Dendritic cell treated with granulocyte-macrophage colony-stimulating factor and Interleukin-4, amounts not matched to agents 40 ng/mL and 50 ng/mL, for 4 days (primary cell): ENCODE data around the gene GGA2.
A peak's percentile ranks its signal among the peaks of the same experiment; 100 is the strongest.
"Not testable (repeated sequence)": the region's sequence is repeated elsewhere in the genome, so short reads cannot be mapped to it uniquely, and the experiment has no call there.

ENCODE experiments used
- H3K27ac Mint-ChIP-seq: one replicate; pipeline ENCODE4 v1.8.0; 2022; ENCODE audit warnings: mild to moderate bottlenecking, mixed read lengths
- H3K27me3 Mint-ChIP-seq: one replicate; pipeline ENCODE4 v1.8.0; 2022; ENCODE audit warnings: mild to moderate bottlenecking, mixed read lengths
- H3K36me3 Mint-ChIP-seq: one replicate; pipeline ENCODE4 v1.8.0; 2022; ENCODE audit warnings: low read depth, mixed read lengths
- H3K4me1 Mint-ChIP-seq: one replicate; pipeline ENCODE4 v1.8.0; 2022; ENCODE audit warnings: low read depth, mixed read lengths
- H3K4me3 Mint-ChIP-seq: one replicate; pipeline ENCODE4 v1.8.0; 2022; ENCODE audit warnings: mild to moderate bottlenecking, moderate library complexity, mixed read lengths
- H3K9me3 Mint-ChIP-seq: one replicate; pipeline ENCODE4 v1.8.0; 2022; ENCODE audit warnings: mixed read lengths
- intact Hi-C: fragments of 100-400 bp; cut with micrococcal nuclease; formaldehyde crosslinking; loops from one replicate; pipeline ENCODE4 v1.15.0; 2022

GGA2 gene

DNA sequence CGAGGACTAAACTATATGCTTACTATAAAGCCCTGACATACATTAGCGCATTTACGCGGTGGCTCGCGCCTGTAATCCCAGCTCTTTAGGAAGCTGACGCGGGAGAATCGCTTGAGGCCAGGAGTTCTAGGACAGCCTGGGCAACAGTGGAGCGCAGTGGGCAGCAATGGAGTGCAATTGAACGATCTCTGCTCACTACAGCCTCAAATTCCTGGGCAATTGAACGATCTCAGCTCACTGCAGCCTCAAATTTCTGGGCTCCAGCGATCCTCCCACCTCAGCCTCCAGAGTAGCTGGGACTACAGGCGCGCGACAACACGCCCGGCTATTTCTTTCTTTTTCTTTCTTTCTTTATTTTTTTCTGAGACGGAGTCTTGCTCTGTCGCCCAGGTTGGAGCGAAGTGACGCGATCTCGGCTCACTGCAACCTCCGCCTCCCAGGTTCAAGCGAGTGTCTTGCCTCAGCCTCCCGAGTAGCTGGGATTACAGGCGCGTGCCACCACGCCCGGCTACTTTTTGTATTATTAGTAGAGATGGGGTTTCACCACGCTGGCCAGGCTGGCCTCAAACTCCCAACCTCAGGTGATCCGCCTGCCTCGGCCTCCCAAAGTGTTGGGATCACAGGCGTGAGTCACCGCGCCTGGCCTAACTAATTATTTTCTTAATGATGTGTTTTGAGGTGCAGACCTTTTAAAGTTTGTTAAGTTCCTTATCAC is 56.8 kb downstream of the GGA2 start:
- H3K4me3 Mint-ChIP-seq: peak overlapping the region; percentile 96
- peaks cover 38% of the 10 kb centered on the region for H3K4me1 Mint-ChIP-seq
- H3K27me3 Mint-ChIP-seq: no peaks in the 10 kb centered on the region
- no peaks in the 10 kb centered on the region for H3K9me3 Mint-ChIP-seq
- peaks cover 40% of the 10 kb centered on the region for H3K36me3 Mint-ChIP-seq
- intact Hi-C loops: loop anchor here (2.0 to 10.0 kb wide), 2 partner anchors 101 to 187 kb away; partner anchors contain the start of genes DCTN5, EARS2, PALB2 and UBFD1
- H3K27ac Mint-ChIP-seq: peak overlapping the region; percentile 89

DNA sequence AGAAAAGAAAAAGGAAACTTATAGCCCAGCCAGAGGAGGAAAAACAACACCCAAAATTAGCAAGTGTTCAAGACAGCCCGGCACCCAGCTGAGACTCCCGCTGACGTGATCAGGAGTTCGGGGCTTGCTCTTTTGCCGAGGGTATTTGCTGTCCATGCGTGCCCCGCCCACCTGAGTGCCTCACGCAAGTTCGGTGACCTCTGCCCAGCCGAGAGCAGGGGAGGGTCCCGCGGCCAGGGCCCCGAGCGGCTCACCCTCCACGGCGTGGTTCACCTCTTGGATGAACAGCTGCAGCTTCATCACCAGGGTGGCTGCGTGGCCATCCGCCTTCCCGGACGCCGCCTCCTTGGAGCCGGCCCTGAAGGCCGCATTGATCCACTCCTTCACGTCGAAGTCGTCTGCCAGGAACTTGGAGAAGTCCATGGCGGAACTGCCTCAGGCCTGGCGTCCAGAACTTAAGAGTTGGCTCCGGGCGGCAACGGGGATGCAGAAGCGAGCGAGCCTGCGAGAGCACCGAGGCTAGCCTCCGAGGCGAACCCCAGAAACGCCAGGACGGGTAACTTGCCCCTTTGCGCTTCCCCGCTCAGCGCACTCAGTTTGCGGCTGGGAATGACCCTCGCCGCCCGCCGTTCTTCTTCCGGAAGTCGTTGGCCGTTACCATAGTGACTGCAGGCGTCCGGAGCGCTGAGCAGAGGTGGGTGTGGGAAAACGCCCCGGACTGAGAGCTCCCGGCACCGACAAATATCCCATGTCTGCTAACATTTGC is 57.5 kb downstream of the GGA2 start, which contains the start of gene COG7:
TSS of gene COG7 (minus strand) at position 618 of the 766 bp plus-strand sequence. CDS start at position 423, 195 bp downstream.
- Mint-ChIP-seq H3K36me3 (peaks cover 44% of the 10 kb centered on the region), H3K4me1 (peaks cover 40% of the 10 kb centered on the region), H3K27me3 (no peaks in the 10 kb centered on the region), H3K27ac (peak within 1 kb of the TSS; percentile 89), H3K9me3 (no peaks in the 10 kb centered on the region), H3K4me3 (peak within 1 kb of the TSS; percentile 96)
- intact Hi-C loops: loop anchor here (2.0 to 10.0 kb wide), 2 partner anchors 102 to 188 kb away; partner anchors contain the start of genes DCTN5, EARS2, PALB2 and UBFD1

DNA sequence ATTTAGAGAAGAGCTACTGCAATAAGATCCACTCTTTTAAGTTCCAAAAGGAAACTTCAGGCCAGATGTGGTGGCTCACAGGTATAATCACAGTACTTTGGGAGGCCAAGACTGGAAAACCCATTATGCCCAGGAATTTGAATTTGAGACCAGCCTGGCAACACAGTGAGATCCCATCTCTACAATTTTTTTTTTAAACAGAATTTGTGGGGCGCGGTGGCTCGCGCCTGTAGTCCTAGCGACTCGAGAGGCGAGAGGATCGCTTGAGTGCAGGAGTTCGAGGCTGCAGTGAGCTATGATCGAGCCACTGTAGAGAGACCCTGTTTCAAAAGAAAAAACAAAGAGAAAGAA is 58.1 kb downstream of the GGA2 start:
- Mint-ChIP-seq H3K27ac (peak overlapping the region; percentile 89), H3K4me3 (peak overlapping the region; percentile 96), H3K36me3 (peaks cover 44% of the 10 kb centered on the region), H3K4me1 (peaks cover 40% of the 10 kb centered on the region), H3K27me3 (no peaks in the 10 kb centered on the region), H3K9me3 (no peaks in the 10 kb centered on the region)
- intact Hi-C loops: loop anchor here (2.0 to 10.0 kb wide), 2 partner anchors 103 to 189 kb away; partner anchors contain the start of genes DCTN5, EARS2, PALB2 and UBFD1

DNA sequence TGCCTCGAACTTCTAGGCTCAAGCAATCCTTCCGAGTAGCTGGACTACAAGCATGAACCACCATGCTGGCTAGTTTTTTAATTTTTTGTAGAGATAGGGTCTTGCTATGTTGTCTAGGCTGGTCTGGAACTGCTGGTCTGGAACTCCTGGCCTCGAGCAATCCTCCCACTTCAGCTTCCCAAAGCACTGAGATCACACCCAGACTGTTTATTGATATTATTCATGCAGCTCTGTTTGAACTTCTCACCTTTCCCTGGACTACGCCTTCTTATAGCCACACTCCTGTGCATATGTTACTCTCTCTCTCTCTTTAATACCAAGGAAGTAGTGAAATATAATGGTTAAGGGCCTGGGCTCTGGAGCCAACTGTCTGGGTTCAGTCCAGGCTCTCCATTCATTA is 61.9 kb downstream of the GGA2 start:
- Mint-ChIP-seq H3K9me3 (no peaks in the 10 kb centered on the region), H3K27ac (no peak overlapping the region), H3K36me3 (peaks cover 59% of the 10 kb centered on the region), H3K4me3 (no peak overlapping the region), H3K27me3 (no peaks in the 10 kb centered on the region), H3K4me1 (peaks cover 29% of the 10 kb centered on the region)
- intact Hi-C loops: no loop called here

DNA sequence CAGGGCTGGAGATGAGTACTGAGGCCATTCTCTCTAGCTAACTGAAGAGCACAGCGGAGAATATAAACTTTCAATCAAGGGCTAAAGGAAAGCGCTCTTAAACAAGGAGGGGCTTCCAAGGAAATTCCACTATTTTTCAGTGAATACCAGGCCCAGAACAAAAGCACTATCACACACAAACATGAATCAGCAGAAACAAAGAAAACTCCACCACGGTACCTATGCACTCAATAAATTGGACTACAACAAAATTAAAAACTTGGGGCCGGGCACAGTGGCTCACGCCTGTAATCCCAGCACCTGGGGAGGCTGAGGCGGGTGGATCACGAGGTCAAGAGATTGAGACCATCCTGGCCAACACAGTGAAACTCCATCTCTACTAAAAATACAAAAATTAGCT is 72.8 kb downstream of the GGA2 start:
- H3K27ac Mint-ChIP-seq, H3K4me3 Mint-ChIP-seq, H3K9me3 Mint-ChIP-seq, H3K27me3 Mint-ChIP-seq, H3K4me1 Mint-ChIP-seq, intact Hi-C loops: not testable (repeated sequence)
- peaks cover 78% of the 10 kb centered on the region for H3K36me3 Mint-ChIP-seq

DNA sequence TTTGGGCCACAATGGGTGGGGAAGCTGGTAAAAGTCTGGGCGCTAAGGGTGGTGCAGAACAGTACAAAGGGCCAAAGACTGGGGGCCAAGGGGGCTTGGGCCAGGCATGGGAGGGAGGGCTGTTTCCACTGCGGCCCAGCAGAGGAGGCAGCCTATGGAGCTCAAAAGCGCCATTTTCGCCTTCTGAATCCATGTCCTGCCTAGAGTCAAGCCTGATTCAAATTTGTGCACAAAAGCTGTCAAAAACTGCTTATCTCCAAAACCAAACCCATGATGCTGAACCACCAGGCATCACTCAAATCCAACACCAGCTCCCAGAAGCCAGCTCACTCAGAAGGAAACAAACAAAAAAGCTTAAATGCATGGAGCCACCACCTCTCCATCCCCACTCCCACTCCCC is 73.3 kb downstream of the GGA2 start:
- intact Hi-C loops: no loop called here
- H3K36me3 Mint-ChIP-seq: peaks cover 77% of the 10 kb centered on the region
- peaks cover 9% of the 10 kb centered on the region for H3K4me1 Mint-ChIP-seq
- H3K9me3 Mint-ChIP-seq: no peaks in the 10 kb centered on the region
- H3K4me3 Mint-ChIP-seq: no peak overlapping the region
- no peaks in the 10 kb centered on the region for H3K27me3 Mint-ChIP-seq
- H3K27ac Mint-ChIP-seq: no peak overlapping the region

DNA sequence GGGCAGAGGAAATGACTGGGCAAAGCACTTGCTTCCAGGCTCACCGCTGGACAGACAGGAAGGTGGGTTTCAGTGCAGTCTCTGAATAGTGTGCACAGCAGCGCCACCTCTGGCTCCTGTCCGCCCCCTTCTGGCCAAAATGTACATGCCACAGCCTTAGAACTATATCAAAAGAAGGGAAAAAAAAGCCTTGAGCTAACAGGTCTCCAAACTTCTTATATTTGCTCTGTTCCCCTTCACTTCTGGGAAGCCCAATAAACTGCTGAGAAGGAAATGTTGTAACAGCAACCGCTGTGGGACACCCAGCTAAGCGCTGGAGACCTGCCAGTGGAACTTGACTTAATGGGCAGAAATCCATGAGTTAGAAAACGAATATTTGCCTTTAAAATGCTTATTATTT is 74.8 kb downstream of the GGA2 start:
- H3K27ac Mint-ChIP-seq: peak overlapping the region; percentile 32
- intact Hi-C loops: no loop called here
- H3K4me3 Mint-ChIP-seq: no peak overlapping the region
- no peaks in the 10 kb centered on the region for H3K9me3 Mint-ChIP-seq
- H3K36me3 Mint-ChIP-seq: peaks cover 74% of the 10 kb centered on the region
- peaks cover 9% of the 10 kb centered on the region for H3K4me1 Mint-ChIP-seq
- H3K27me3 Mint-ChIP-seq: no peaks in the 10 kb centered on the region

DNA sequence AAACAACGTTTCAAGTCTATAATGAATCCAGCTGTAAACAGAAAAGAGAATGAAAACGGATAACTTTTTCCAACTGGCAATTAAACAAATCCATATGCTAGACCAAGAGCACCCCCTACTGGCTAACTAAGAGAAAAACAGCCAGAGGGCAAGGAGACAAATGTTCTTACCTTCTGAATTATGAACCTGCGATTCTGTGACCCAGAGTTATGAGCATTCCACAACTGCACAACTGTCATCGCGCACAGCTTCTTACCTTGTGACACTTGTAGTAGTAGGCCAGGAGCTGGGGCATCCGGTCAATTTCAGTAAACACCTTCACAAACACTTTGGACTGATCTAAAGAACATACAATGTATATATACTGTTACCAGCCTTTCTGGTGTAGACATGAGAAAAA is 75.9 kb downstream of the GGA2 start:
- intact Hi-C loops: loop anchor here (1.0 to 5.0 kb wide), 2 partner anchors 252 to 537 kb away; partner anchors contain the start of gene SCNN1G
- Mint-ChIP-seq H3K27me3 (no peaks in the 10 kb centered on the region), H3K4me1 (peaks cover 9% of the 10 kb centered on the region), H3K4me3 (no peak overlapping the region), H3K9me3 (no peaks in the 10 kb centered on the region), H3K36me3 (peaks cover 74% of the 10 kb centered on the region), H3K27ac (no peak overlapping the region)

DNA sequence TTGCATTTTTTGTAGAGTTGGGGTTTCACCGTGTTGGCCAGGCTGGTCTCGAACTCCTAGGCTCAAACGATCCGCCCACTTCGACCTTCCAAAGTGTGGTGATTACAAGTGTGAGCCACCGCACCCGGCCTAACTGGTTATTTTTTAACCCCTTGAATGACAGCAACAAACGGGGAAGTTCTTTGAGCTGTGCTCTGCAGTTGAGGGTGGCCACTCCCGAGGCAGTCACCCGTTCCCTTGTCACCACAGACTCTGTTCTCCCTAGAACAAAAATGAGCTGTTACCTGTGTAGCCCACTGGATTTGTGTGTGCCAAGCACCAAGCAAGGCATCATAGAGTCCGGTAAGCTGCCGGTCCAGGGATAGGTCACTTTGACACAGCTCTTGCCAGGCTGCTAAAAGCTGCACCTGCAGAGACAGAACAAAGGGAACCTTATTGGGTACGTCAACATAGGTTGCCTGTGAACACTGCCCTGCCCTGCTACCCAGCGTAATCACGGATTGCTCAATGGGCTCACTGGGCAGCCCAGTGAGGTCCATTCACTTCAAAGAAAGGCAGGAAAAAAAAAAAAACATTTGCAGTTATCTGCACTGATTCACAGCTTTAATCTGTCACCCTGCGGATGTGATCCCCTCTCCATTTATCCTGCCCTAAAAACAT is 76.9 kb downstream of the GGA2 start:
- Mint-ChIP-seq H3K9me3 (no peaks in the 10 kb centered on the region), H3K36me3 (peaks cover 74% of the 10 kb centered on the region), H3K4me1 (peaks cover 9% of the 10 kb centered on the region), H3K27ac (no peak overlapping the region), H3K4me3 (no peak overlapping the region), H3K27me3 (no peaks in the 10 kb centered on the region)
- intact Hi-C loops: loop anchor here (5.0 kb wide), 1 partner anchor 536 kb away; no protein-coding TSS in a partner anchor

DNA sequence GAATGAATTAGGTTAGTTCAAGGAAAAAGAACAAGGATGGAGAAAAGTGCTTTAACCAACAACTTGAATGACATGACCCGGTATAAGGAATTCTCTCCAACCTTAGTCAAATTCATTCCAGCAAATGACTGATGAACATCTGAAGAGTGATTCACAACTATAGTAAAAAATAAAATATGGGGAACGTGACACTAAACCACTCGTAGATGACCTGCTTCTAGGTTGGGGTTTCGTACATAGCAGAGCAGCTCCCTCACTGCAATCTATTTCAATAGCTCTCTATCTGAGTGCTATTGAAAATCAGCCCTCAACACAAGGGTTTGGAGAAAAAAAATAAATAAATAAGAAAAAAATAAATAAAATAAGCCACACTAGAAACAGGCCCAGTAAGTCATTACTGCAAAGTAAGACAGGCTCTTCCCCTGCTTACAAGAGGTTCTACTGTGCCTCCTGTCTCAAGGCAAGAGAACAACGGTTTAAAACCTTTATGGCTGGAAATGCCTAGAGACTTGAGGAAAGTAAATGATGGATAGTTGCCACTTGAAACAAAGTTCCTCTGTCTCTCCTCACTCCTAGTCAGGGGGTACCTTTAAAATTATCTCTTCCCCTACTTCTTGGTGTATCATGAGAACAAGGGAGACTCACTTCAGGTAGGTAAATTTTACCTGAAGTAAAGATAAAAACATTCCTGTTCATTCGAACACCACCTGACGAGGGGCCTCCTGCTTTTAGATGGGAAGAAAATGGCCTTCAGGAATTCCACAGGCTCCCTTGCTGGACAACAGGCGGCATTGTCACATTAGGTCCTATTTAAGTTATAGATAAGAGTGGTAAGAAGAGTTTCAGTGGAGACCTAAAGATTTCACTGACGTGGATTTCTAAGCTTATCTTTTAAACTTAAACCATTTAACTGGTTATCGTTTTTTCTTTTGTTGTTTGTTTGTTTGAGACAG is 77.8 kb downstream of the GGA2 start:
- intact Hi-C loops: loop anchor here (5.0 kb wide), 1 partner anchor 535 kb away; no protein-coding TSS in a partner anchor
- Mint-ChIP-seq H3K27me3 (no peaks in the 10 kb centered on the region), H3K4me3 (no peak overlapping the region), H3K9me3 (no peaks in the 10 kb centered on the region), H3K4me1 (peaks cover 9% of the 10 kb centered on the region), H3K36me3 (peaks cover 72% of the 10 kb centered on the region), H3K27ac (no peak overlapping the region)

DNA sequence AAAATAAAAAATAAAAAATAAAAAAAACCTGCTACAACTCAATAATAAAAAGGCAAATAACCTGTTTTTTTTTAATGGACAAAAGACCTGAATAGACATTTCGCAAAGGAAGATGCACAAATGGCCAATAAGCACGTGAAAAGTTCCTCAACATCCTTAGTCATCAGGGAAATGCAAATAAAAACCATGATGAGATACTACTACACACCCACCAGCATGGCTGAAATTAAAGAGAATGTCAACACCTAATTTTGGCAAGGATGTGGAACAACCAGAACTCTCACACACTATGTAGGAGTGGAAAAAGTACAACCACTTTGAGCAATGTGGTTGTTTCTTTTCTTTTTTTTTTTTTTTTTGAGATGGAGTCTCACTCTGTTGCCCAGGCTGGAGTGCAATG is 81.9 kb downstream of the GGA2 start:
- Mint-ChIP-seq H3K27me3 (no peaks in the 10 kb centered on the region), H3K27ac (no peak overlapping the region), H3K4me3 (no peak overlapping the region), H3K9me3 (no peaks in the 10 kb centered on the region), H3K36me3 (peaks cover 90% of the 10 kb centered on the region), H3K4me1 (no peaks in the 10 kb centered on the region)
- intact Hi-C loops: no loop called here

DNA sequence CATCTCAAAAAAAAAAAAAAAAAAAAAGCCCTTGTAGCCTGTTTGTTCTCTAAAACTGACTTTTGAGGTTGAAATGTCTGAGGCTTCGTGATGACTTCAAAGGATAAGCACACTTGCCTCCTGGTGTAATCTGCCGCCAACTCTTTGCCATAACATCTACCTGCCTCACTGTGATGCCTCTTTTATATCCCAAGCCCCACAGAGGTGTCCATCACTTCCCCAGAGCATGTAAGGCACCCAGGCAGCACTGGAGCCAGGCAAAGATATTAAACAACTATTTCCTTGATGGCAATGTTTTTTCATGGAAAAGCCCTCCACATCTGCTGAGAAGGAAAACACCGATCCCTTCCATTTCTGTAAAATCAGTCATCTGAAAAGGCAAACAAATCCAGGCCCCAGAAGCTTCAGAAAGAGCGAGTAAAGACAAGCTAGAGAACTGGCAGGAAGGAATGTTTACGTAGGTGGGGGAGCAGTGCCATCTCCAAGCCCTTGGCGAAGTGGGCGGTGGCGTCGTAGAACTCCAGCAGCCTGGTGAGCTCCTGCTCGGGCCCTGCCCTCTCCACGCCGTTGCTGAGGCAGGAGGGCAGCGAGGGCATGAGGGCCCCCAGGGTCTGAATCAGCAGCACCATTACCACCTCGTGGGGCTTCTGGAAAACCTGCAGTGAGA is 85.9 kb downstream of the GGA2 start:
- Mint-ChIP-seq H3K27ac (no peak overlapping the region), H3K27me3 (no peaks in the 10 kb centered on the region)

More for the DNA sequence above, 85.9 kb downstream of the GGA2 start:
- no peaks in the 10 kb centered on the region for H3K9me3 Mint-ChIP-seq
- H3K36me3 Mint-ChIP-seq: peaks cover 67% of the 10 kb centered on the region
- peaks cover 9% of the 10 kb centered on the region for H3K4me1 Mint-ChIP-seq
- intact Hi-C loops: no loop called here
- no peak overlapping the region for H3K4me3 Mint-ChIP-seq
